NB4 (cell line): ENCODE results near the gene KCTD13.
"Not testable (repeated sequence)": the region's sequence is repeated elsewhere in the genome, so short reads cannot be mapped to it uniquely, and the experiment has no call there.

ENCODE experiments used
- DNase-seq: peaks from one replicate; pipeline ENCODE4 v3.0.0; 2010; ENCODE audit warnings: low read depth
- H3K4me3 ChIP-seq: one replicate; pipeline ENCODE4 v1.5.1; 2011; ENCODE audit warnings: mild to moderate bottlenecking, low read depth, low read length, moderate library complexity
- MYC ChIP-seq: IDR thresholded peaks from 2 replicates; pipeline ENCODE4 v1.6.1; 2011; ENCODE audit warnings: low read depth, low read length
- POLR2A ChIP-seq: IDR thresholded peaks from 2 replicates; pipeline ENCODE4 v1.6.1; 2011; ENCODE audit warnings: mild to moderate bottlenecking; ENCODE audit not compliant: insufficient read length; ENCODE audit errors: extremely low read depth
- TF ChIP-seq, protein P1 (sequence below): IDR thresholded peaks from 2 replicates; pipeline ENCODE4 v1.6.1; 2011; ENCODE audit warnings: low read depth, low read length
- TF ChIP-seq, protein P2 (sequence below): IDR thresholded peaks from one replicate; pipeline ENCODE4 v1.5.1; 2012; ENCODE audit warnings: low read depth, low read length

Gene KCTD13

DNA sequence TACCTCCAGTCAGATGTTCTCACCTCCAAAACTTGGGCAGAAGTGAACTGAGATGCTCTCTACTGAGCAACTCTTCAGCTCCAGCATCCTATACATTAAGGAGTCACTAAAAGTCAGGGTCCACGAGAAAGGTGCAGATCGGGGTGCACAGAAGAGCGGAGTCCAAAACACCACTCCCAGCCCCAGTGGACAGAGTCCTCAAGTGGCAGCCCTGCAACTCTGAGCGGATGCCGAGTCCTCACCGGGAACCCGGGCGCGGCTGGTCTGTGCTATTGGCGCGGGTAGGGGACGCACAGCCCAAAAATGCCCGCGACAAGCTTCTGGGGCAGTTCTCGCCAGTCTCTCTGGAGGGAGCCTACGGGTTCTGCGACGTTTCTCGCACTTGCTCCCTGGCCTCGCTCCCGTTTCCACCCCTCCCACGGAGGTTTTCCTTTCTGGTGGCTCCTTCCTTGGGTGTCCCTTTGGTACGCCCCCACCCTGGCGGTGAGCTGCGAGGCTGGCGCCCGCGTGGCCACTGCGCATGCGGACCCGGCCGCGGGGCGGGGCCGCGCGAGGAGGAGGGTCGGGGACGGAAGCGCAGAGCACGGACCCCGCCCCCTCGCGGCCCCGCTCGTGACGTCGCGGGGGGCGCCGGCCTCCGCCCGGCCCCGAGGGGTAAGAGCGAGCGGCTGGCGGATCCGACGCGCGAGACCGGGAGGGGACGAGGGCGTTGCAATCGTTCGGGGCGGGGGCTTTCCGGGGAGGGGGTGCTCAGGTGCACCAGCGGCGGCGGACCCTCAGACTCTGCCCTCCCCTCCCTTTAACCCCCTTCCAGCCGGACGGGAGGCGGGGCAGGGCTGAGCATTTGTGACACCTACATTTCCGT is 35.7 kb upstream of the KCTD13 start, which contains the start of gene TMEM219:
Gene TMEM219 (plus strand): TSS at position 601 of the 865 bp plus-strand sequence. CDS start 1,065 bp downstream, outside the sequence.
- H3K4me3 ChIP-seq = peak within 1 kb of the TSS; percentile 73
- peak; percentile 88 for DNase-seq
- TF ChIP-seq MYC = 0 out of 2 replicates have a peak, but pooled peaks have one; percentile 39
- TF ChIP-seq POLR2A = peak; percentile 80
- TF ChIP-seq, protein P1, sequence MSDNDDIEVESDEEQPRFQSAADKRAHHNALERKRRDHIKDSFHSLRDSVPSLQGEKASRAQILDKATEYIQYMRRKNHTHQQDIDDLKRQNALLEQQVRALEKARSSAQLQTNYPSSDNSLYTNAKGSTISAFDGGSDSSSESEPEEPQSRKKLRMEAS = peak; percentile 44; the same call in 1 of the 2 replicates
- TF ChIP-seq, protein P2, sequence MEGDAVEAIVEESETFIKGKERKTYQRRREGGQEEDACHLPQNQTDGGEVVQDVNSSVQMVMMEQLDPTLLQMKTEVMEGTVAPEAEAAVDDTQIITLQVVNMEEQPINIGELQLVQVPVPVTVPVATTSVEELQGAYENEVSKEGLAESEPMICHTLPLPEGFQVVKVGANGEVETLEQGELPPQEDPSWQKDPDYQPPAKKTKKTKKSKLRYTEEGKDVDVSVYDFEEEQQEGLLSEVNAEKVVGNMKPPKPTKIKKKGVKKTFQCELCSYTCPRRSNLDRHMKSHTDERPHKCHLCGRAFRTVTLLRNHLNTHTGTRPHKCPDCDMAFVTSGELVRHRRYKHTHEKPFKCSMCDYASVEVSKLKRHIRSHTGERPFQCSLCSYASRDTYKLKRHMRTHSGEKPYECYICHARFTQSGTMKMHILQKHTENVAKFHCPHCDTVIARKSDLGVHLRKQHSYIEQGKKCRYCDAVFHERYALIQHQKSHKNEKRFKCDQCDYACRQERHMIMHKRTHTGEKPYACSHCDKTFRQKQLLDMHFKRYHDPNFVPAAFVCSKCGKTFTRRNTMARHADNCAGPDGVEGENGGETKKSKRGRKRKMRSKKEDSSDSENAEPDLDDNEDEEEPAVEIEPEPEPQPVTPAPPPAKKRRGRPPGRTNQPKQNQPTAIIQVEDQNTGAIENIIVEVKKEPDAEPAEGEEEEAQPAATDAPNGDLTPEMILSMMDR = peak; percentile 15

DNA sequence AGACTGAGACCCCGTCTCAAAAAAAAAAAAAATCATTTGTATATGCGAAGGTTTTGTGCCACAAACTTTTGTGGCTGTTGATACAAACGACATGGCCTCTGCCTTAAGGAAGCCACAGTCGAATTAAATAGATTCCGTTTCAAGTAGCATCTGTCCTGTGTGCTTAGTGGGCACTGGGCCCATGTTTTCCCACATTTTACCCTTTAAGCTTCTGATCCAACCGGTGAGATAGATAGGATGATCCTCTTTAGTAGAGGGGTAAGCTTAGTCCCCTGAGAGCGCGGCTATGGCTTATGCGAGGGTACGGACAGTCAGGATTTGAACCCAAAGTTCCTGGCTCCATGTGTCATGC is 35.1 kb upstream of the KCTD13 start:
- no peak for DNase-seq
- TF ChIP-seq, protein P2 = no peak
- TF ChIP-seq POLR2A (no peak), MYC (no peak)
- TF ChIP-seq, protein P1 = no peak
- peak overlapping the region; percentile 73 for H3K4me3 ChIP-seq

DNA sequence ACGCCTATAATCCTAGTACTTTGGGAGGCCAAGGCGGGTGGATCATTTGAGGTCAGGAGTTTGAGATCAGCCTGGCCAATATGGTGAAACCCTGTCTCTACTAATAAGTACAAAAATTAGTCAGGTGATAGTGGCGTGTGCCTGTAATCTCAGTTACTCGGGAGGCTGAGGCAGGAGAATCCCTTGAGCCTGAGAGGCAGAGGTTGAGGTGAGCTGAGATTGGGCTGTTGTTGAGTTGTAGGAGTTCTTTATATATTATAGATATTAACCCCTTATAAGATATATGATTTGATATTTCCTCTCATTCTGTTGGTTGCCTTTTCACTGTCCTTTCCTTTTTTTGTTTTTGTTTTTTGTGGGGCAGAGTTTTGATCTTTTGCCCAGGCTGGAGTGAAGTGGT is 33.8 kb upstream of the KCTD13 start:
- DNase-seq, H3K4me3 ChIP-seq: not testable (repeated sequence)

DNA sequence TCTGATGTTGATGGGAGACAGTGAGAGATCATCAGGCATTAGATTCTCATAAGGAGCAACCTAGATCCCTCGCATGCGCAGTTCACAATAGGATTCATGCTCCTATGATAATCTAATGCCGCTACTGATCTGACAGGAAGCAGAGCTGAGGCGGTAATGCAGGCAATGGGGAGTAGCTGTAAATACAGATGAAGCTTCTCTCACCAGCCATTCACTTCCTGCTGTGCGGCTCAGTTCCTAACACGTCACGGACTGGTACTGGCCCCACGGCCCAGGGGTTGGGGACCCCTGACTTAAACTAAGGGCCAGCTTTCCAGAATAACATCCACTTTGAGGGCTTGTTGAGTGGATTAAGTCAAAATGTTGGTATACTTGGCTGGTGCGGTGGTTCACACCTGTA is 33.3 kb upstream of the KCTD13 start:
- TF ChIP-seq, protein P1 = no peak
- TF ChIP-seq, protein P2 = no peak
- TF ChIP-seq POLR2A (no peak), MYC (no peak)
- no peak overlapping the region for H3K4me3 ChIP-seq
- DNase-seq = no peak

DNA sequence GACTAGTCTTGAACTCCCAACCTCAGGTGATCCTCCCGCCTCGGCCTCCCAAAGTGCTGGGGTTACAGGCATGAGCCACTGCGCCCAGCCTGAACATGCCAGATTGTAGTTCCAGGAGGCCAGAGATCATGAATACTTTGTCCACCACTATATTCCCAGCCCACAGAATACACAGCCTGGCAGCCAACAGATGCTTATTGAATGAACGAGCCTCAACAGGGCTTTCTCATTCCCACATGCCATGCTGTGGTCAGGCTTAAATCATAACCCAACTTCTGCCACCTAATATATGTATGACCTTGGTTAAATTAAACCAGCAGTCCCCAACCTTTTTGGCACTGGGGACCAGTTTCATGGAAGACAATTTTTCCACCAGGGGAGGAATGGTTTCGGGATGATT is 32.7 kb upstream of the KCTD13 start:
- no peak for DNase-seq
- TF ChIP-seq MYC (no peak), POLR2A (no peak)
- TF ChIP-seq, protein P1 = no peak
- TF ChIP-seq, protein P2 = no peak
- no peak overlapping the region for H3K4me3 ChIP-seq

DNA sequence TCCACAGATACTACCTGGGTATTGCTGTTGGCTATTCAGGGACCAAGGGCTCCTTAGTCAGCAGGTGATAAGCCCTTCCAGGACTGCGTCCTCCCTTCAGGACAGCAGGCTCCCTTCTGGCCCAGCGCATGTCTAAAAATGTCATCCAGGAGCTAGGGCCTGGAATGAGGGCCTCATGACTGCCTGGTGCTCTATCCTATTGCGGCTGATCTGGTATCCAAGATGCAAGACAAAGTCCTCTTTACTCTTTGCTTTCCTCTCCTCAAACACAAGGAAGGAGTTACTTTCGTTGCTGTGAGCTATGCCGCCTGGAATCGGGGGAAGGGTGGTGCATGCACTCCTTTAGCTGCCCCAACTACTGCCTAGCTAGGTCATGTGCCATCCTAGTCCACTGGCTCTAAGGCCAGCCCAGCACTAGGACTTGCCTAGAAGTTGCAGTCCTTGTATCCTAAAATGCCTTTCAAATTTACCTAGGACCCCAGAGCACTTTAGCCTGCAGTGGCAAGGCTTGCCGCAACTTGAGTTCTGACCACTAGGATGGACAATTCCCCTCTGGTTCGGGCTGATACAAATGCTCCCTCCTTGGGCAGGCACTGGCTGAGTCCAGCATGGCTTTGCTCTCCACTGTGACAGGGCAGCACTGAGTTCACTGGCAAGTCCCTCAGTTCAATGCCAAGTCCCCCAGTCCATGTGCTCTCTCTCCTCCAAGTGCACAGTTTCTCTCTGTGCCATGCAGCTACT is 25.8 kb upstream of the KCTD13 start:
- H3K4me3 ChIP-seq = no peak overlapping the region
- DNase-seq = no peak
- TF ChIP-seq POLR2A = no peak
- TF ChIP-seq, protein P1 = no peak
- no peak for TF ChIP-seq MYC
- TF ChIP-seq, protein P2 = no peak
